ENCODE measurements around the gene PJA1. TPM values are rescaled to one million over a fixed set of nuclear protein-coding genes. Genes with fewer than 3 reads are reported as not detected.

PJA1 gene
- total RNA-seq, 2 donors from 2014 or later, result 26.3 to 27.4 TPM

- Mint-ChIP-seq H3K9me3 (no peaks in the 10 kb centered on the region), H3K4me3 (no peak overlapping the region), H3K27me3 (ENCODE audit: low read depth) (peaks cover 17% of the 10 kb centered on the region), H3K36me3 (ENCODE audit: insufficient read depth in 2 of 2) (peaks cover 3 to 5% of the 10 kb centered on the region in 2 donors), H3K4me1 (ENCODE audit: low read depth) (peaks cover 11% of the 10 kb centered on the region), H3K27ac (no peak overlapping the region)
- DNase-seq (peak; percentile 4 to 43), ATAC-seq (replicated peaks in 1 of 2) (peak in 1 of 2 donors; percentile 65)
These were observed 6.9 kb downstream of the PJA1 start for GRCh38 chrX:69158166-69158980.

GRCh38 chrX:69156638-69157037 is 8.6 kb downstream of the PJA1 start:
- Mint-ChIP-seq H3K27ac (no peak overlapping the region), H3K27me3 (ENCODE audit: low read depth) (peaks cover 10% of the 10 kb centered on the region), H3K36me3 (ENCODE audit: insufficient read depth in 2 of 2) (no peaks in the 10 kb centered on the region), H3K4me1 (ENCODE audit: low read depth) (no peaks in the 10 kb centered on the region), H3K4me3 (no peak overlapping the region), H3K9me3 (no peaks in the 10 kb centered on the region)
- DNase-seq (no peak), ATAC-seq (replicated peaks in 1 of 2) (no peak)

- Mint-ChIP-seq H3K36me3 (ENCODE audit: insufficient read depth in 2 of 2) (no peaks in the 10 kb centered on the region), H3K4me3 (no peak overlapping the region), H3K27me3 (ENCODE audit: low read depth) (peaks cover 16% of the 10 kb centered on the region), H3K4me1 (ENCODE audit: low read depth) (no peaks in the 10 kb centered on the region), H3K27ac (no peak overlapping the region), H3K9me3 (no peaks in the 10 kb centered on the region)
- no peak for ATAC-seq (replicated peaks in 1 of 2)
- DNase-seq, result no peak
These were observed 9.3 kb downstream of the PJA1 start for GRCh38 chrX:69155786-69156520.

GRCh38 chrX:69154051-69154450 is 11.2 kb downstream of the PJA1 start:
- Mint-ChIP-seq H3K27ac (no peak overlapping the region), H3K9me3 (no peaks in the 10 kb centered on the region), H3K4me3 (no peak overlapping the region), H3K4me1 (ENCODE audit: low read depth) (no peaks in the 10 kb centered on the region), H3K36me3 (ENCODE audit: insufficient read depth in 2 of 2) (no peaks in the 10 kb centered on the region), H3K27me3 (ENCODE audit: low read depth) (peaks cover 17% of the 10 kb centered on the region)
- DNase-seq, result no peak
- ATAC-seq (replicated peaks in 1 of 2), result no peak

GRCh38 chrX:69153060-69153730 is 12.1 kb downstream of the PJA1 start:
- Mint-ChIP-seq H3K27me3 (ENCODE audit: low read depth) (peaks cover 20% of the 10 kb centered on the region), H3K4me1 (ENCODE audit: low read depth) (no peaks in the 10 kb centered on the region), H3K27ac (no peak overlapping the region), H3K9me3 (no peaks in the 10 kb centered on the region), H3K4me3 (no peak overlapping the region), H3K36me3 (ENCODE audit: insufficient read depth in 2 of 2) (no peaks in the 10 kb centered on the region)
- ATAC-seq (replicated peaks in 1 of 2) (no peak), DNase-seq (no peak)

GRCh38 chrX:69152417-69152841 is 12.8 kb downstream of the PJA1 start:
- Mint-ChIP-seq H3K36me3 (ENCODE audit: insufficient read depth in 2 of 2) (no peaks in the 10 kb centered on the region), H3K4me1 (ENCODE audit: low read depth) (no peaks in the 10 kb centered on the region), H3K27ac (no peak overlapping the region), H3K9me3 (no peaks in the 10 kb centered on the region), H3K27me3 (ENCODE audit: low read depth) (peaks cover 22% of the 10 kb centered on the region), H3K4me3 (no peak overlapping the region)
- ATAC-seq (replicated peaks in 1 of 2) (no peak), DNase-seq (no peak)

- ATAC-seq (replicated peaks in 1 of 2), result no peak
- Mint-ChIP-seq H3K27ac (no peak overlapping the region), H3K4me3 (no peak overlapping the region), H3K36me3 (ENCODE audit: insufficient read depth in 2 of 2) (no peaks in the 10 kb centered on the region), H3K27me3 (ENCODE audit: low read depth) (peaks cover 22% of the 10 kb centered on the region), H3K9me3 (no peaks in the 10 kb centered on the region), H3K4me1 (ENCODE audit: low read depth) (no peaks in the 10 kb centered on the region)
- DNase-seq, result no peak
These were observed 13.4 kb downstream of the PJA1 start for GRCh38 chrX:69151866-69152284.

- Mint-ChIP-seq H3K4me1 (ENCODE audit: low read depth) (no peaks in the 10 kb centered on the region), H3K27ac (no peak overlapping the region), H3K4me3 (no peak overlapping the region), H3K27me3 (ENCODE audit: low read depth) (peaks cover 22% of the 10 kb centered on the region), H3K9me3 (no peaks in the 10 kb centered on the region), H3K36me3 (ENCODE audit: insufficient read depth in 2 of 2) (no peaks in the 10 kb centered on the region)
- DNase-seq, result no peak
- no peak for ATAC-seq (replicated peaks in 1 of 2)
These were observed 14.8 kb downstream of the PJA1 start for GRCh38 chrX:69150281-69150960.

GRCh38 chrX:69149466-69150280 is 15.6 kb downstream of the PJA1 start:
- Mint-ChIP-seq H3K4me3 (no peak overlapping the region), H3K27ac (no peak overlapping the region), H3K9me3 (no peaks in the 10 kb centered on the region), H3K4me1 (ENCODE audit: low read depth) (no peaks in the 10 kb centered on the region), H3K27me3 (ENCODE audit: low read depth) (peaks cover 25% of the 10 kb centered on the region), H3K36me3 (ENCODE audit: insufficient read depth in 2 of 2) (no peaks in the 10 kb centered on the region)
- ATAC-seq (replicated peaks in 1 of 2), result no peak
- no peak for DNase-seq

- peaks cover 29% of the 10 kb centered on the region for H3K27me3 Mint-ChIP-seq (ENCODE audit: low read depth)
- no peak overlapping the region for H3K4me3 Mint-ChIP-seq
- H3K36me3 Mint-ChIP-seq (ENCODE audit: insufficient read depth in 2 of 2), result no peaks in the 10 kb centered on the region
- no peaks in the 10 kb centered on the region for H3K4me1 Mint-ChIP-seq (ENCODE audit: low read depth)
- no peaks in the 10 kb centered on the region for H3K9me3 Mint-ChIP-seq
- no peak overlapping the region for H3K27ac Mint-ChIP-seq
- no peak for ATAC-seq (replicated peaks in 1 of 2)
- no peak for DNase-seq
These were observed 16.3 kb downstream of the PJA1 start for GRCh38 chrX:69148946-69149345.

GRCh38 chrX:69146739-69147138 is 18.5 kb downstream of the PJA1 start:
- no peak for ATAC-seq (replicated peaks in 1 of 2)
- Mint-ChIP-seq H3K9me3 (no peaks in the 10 kb centered on the region), H3K4me3 (no peak overlapping the region), H3K4me1 (ENCODE audit: low read depth) (no peaks in the 10 kb centered on the region), H3K27ac (no peak overlapping the region), H3K36me3 (ENCODE audit: insufficient read depth in 2 of 2) (no peaks in the 10 kb centered on the region), H3K27me3 (ENCODE audit: low read depth) (peaks cover 29% of the 10 kb centered on the region)
- no peak for DNase-seq

GRCh38 chrX:69145714-69146113 is 19.5 kb downstream of the PJA1 start:
- Mint-ChIP-seq H3K4me1 (ENCODE audit: low read depth) (no peaks in the 10 kb centered on the region), H3K27ac (no peak overlapping the region), H3K4me3 (no peak overlapping the region), H3K27me3 (ENCODE audit: low read depth) (peaks cover 21% of the 10 kb centered on the region), H3K36me3 (ENCODE audit: insufficient read depth in 2 of 2) (no peaks in the 10 kb centered on the region), H3K9me3 (no peaks in the 10 kb centered on the region)
- ATAC-seq (replicated peaks in 1 of 2) (no peak), DNase-seq (no peak)

Measured in activated T-cell treated with anti-CD3 and anti-CD28 coated beads, Interleukin-2, amount 50 U/mL, for 72 hours (primary cell).